Loucy (cell line): Measurements from ENCODE around the gene FCHO1.

ENCODE experiments used
- H2AFZ ChIP-seq: fragments of 200-600 bp; sonication (generic); 2 replicates; pipeline ENCODE4 v1.6.0; 2016; ENCODE audit warnings: antibody characterized with exemption, mild to moderate bottlenecking, low read length, moderate library complexity
- H3F3A ChIP-seq: fragments of 200-600 bp; 2 replicates; pipeline ENCODE4 v1.6.0; 2016; ENCODE audit warnings: antibody characterized with exemption, low read depth, mild to moderate bottlenecking
- H3K27me3 ChIP-seq: fragments of 200-600 bp; sonication (generic); 2 replicates; pipeline ENCODE4 v1.6.1; 2014; ENCODE audit warnings: low read length, mild to moderate bottlenecking; ENCODE audit not compliant: insufficient read depth, poor library complexity, severe bottlenecking
- H3K36me3 ChIP-seq: fragments of 200-600 bp; sonication (generic); 2 replicates; pipeline ENCODE4 v1.6.1; 2016; ENCODE audit warnings: low read length; ENCODE audit not compliant: insufficient read depth
- H3K4me1 ChIP-seq: fragments of 200-600 bp; sonication (generic); 2 replicates; pipeline ENCODE4 v1.5.1; 2014; ENCODE audit warnings: low read length, mild to moderate bottlenecking; ENCODE audit not compliant: insufficient read depth, poor library complexity, severe bottlenecking
- H3K4me2 ChIP-seq: fragments of 200-600 bp; sonication (generic); 2 replicates; pipeline ENCODE4 v1.6.0; 2014; ENCODE audit warnings: antibody characterized with exemption, low read length, low read depth, mild to moderate bottlenecking; ENCODE audit not compliant: poor library complexity, severe bottlenecking
- H3K4me3 ChIP-seq: fragments of 200-600 bp; sonication (generic); 2 replicates; pipeline ENCODE4 v1.5.1; 2014; ENCODE audit warnings: low read length, mild to moderate bottlenecking, mixed read lengths; ENCODE audit not compliant: poor library complexity, severe bottlenecking
- H3K79me2 ChIP-seq: fragments of 200-600 bp; sonication (generic); 2 replicates; pipeline ENCODE4 v1.6.1; 2014; ENCODE audit warnings: low read length; ENCODE audit not compliant: insufficient read depth
- H3K9ac ChIP-seq: fragments of 200-600 bp; sonication (generic); 2 replicates; pipeline ENCODE4 v1.6.0; 2014; ENCODE audit warnings: mild to moderate bottlenecking, low read depth, low read length, moderate library complexity; ENCODE audit not compliant: poor library complexity, severe bottlenecking
- H3K9me2 ChIP-seq: fragments of 200-600 bp; sonication (generic); replicated peaks from 2 replicates; pipeline ENCODE4 v1.6.1; 2016; ENCODE audit warnings: low read depth, low read length, mixed read lengths
- H3K9me3 ChIP-seq: fragments of 200-600 bp; sonication (generic); 2 replicates; pipeline ENCODE4 v1.6.1; 2014; ENCODE audit warnings: mild to moderate bottlenecking, antibody characterized with exemption, low read length, low read depth; ENCODE audit not compliant: insufficient read depth
- H4K20me1 ChIP-seq: fragments of 200-600 bp; sonication (generic); 2 replicates; pipeline ENCODE4 v1.6.0; 2014; ENCODE audit warnings: antibody characterized with exemption, low read length, mild to moderate bottlenecking; ENCODE audit not compliant: insufficient read depth, poor library complexity, severe bottlenecking
- EZH2phosphoT487 ChIP-seq: fragments of 200-600 bp; IDR thresholded peaks from 2 replicates; pipeline ENCODE4 v1.6.1; 2018; ENCODE audit warnings: antibody characterized with exemption, mild to moderate bottlenecking, moderate library complexity, borderline replicate concordance
- TF ChIP-seq, protein P1 (sequence below): fragments of 200-600 bp; sonication (generic); conservative IDR thresholded peaks from 2 replicates; pipeline ENCODE4 v1.5.1; 2014; ENCODE audit warnings: mild to moderate bottlenecking, antibody characterized with exemption, low read length

The FCHO1 gene

DNA sequence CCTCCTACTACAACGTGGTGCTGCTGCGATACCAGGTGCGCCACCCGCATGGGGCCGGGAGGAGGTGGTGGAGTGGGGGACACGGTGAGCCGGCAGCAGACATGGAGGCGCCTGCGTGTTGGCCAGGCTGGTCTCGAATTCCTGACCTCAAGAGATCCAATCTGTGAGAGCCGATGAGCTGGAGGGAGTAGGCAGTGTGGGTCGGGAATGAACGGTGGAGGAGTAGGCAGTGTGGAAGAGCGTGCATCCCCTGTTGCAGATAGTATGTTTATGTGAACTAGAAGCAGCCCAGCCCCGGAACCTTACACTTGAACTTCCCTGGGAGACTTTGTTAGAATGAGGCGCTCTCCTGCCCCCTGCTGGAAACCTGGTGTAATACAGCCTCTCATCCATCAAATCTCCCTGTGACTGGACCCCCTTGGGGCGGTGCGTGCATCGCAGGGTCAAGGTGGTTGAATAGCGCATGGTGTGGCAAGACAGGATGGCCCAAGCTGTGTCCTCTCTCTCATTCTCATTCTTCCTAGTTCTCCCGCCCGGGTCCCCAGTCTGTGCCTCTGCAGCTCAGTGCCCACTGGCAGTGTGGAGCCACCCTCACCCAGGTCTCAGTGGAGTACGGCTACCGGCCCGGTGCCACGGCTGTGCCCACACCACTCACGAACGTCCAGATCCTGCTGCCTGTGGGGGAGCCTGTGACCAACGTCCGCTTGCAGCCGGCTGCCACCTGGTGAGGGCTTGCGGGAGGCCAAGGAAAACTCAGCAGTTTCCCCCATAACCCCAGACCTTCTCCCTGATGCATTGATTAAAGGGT is 33.1 kb downstream of the FCHO1 start:
- H3K27me3 ChIP-seq: no peaks in the 10 kb centered on the region
- no peak overlapping the region for H3K4me2 ChIP-seq
- no peaks in the 10 kb centered on the region for H4K20me1 ChIP-seq
- TF ChIP-seq, protein P1, sequence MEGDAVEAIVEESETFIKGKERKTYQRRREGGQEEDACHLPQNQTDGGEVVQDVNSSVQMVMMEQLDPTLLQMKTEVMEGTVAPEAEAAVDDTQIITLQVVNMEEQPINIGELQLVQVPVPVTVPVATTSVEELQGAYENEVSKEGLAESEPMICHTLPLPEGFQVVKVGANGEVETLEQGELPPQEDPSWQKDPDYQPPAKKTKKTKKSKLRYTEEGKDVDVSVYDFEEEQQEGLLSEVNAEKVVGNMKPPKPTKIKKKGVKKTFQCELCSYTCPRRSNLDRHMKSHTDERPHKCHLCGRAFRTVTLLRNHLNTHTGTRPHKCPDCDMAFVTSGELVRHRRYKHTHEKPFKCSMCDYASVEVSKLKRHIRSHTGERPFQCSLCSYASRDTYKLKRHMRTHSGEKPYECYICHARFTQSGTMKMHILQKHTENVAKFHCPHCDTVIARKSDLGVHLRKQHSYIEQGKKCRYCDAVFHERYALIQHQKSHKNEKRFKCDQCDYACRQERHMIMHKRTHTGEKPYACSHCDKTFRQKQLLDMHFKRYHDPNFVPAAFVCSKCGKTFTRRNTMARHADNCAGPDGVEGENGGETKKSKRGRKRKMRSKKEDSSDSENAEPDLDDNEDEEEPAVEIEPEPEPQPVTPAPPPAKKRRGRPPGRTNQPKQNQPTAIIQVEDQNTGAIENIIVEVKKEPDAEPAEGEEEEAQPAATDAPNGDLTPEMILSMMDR: peak; percentile 82
- TF ChIP-seq EZH2phosphoT487: no peak
- H3F3A ChIP-seq: no peaks in the 10 kb centered on the region
- no peak overlapping the region for H2AFZ ChIP-seq
- H3K4me1 ChIP-seq: no peaks in the 10 kb centered on the region
- H3K4me3 ChIP-seq: no peak overlapping the region
- no peak overlapping the region for H3K9ac ChIP-seq
- no peaks in the 10 kb centered on the region for H3K9me2 ChIP-seq
- peaks cover 9% of the 10 kb centered on the region; the same call in 1 of the 2 replicates for H3K36me3 ChIP-seq
- no peaks in the 10 kb centered on the region for H3K9me3 ChIP-seq
- H3K79me2 ChIP-seq: no peaks in the 10 kb centered on the region

DNA sequence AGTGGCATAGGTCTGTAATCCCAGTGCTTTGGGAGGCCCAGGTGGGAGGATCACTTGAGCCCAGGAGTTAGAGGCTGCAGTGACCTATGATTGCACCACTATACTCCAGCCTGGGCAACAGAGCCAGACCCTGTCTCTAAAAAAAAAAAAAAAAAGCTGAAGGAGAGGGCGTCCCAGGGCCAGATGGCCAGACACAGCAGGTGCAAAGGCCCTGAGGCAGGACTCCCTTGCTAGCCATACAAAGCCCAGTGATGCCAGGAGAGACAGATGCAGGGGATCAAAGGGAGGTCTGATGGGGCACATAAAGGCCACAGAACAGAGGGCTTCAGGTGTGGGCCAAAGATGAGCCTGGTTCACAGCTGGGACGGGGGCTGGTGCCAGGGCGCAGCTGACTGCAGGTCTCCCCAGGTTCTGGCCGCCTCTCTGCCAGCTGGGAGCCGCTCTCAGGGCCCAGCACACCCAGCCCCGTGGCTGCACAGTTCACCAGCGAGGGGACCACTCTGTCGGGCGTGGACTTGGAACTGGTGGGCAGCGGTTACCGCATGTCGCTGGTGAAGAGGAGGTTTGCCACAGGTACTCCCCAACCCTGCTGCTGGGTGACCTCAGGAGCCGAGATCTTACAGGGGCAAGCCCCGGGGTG is 36.1 kb downstream of the FCHO1 start:
- no peaks in the 10 kb centered on the region for H3K9me3 ChIP-seq
- H2AFZ ChIP-seq: no peak overlapping the region
- H3K9me2 ChIP-seq: no peaks in the 10 kb centered on the region
- H3K79me2 ChIP-seq: no peaks in the 10 kb centered on the region
- H3F3A ChIP-seq: peaks cover 13% of the 10 kb centered on the region
- no peak overlapping the region for H3K4me2 ChIP-seq
- no peaks in the 10 kb centered on the region for H4K20me1 ChIP-seq
- TF ChIP-seq, protein P1: no peak
- no peak for TF ChIP-seq EZH2phosphoT487
- no peak overlapping the region for H3K4me3 ChIP-seq
- H3K4me1 ChIP-seq: peaks cover 25% of the 10 kb centered on the region
- H3K9ac ChIP-seq: no peak overlapping the region
- H3K27me3 ChIP-seq: no peaks in the 10 kb centered on the region
- H3K36me3 ChIP-seq: peaks cover 7% of the 10 kb centered on the region; the same call in 1 of the 2 replicates

DNA sequence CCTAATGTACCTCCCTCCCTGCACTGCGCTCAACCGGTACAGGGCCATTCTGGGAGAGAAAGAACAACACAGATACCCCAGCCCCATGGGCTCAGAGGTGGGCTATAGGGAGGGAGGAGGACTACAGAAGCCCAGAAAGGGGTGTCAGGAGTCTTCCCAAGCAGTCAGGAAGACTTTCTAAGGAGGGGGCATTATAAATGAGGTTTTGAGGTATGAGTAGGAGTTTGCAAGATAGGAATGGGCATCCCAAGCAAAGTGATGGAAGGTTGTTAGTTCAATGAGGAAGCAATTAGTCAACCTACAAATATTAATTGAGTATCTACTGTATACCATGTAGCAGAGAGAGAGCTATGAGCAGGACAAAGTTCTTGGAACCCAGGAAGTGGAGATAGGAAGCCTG is 37.4 kb downstream of the FCHO1 start:
- no peaks in the 10 kb centered on the region for H3K9me3 ChIP-seq
- no peak overlapping the region for H3K9ac ChIP-seq
- peaks cover 31% of the 10 kb centered on the region for H3K4me1 ChIP-seq
- peaks cover 13% of the 10 kb centered on the region for H3F3A ChIP-seq
- no peaks in the 10 kb centered on the region for H3K9me2 ChIP-seq
- no peak for TF ChIP-seq EZH2phosphoT487
- TF ChIP-seq, protein P1: no peak
- H4K20me1 ChIP-seq: no peaks in the 10 kb centered on the region
- peaks cover 4% of the 10 kb centered on the region; the same call in 1 of the 2 replicates for H3K36me3 ChIP-seq
- no peak overlapping the region for H3K4me2 ChIP-seq
- no peak overlapping the region for H2AFZ ChIP-seq
- no peak overlapping the region for H3K4me3 ChIP-seq
- no peaks in the 10 kb centered on the region for H3K79me2 ChIP-seq
- H3K27me3 ChIP-seq: no peaks in the 10 kb centered on the region
